HepG2 (cell line): ENCODE measurements around the gene POLR3E. TPM values are rescaled to one million over a fixed set of nuclear protein-coding genes. Genes with fewer than 3 reads are reported as not detected.

Experiments
- ATF3 ChIP-seq: sonication (generic); formaldehyde crosslinking; IDR thresholded peaks from 2 replicates; pipeline ENCODE4 v1.4.0; 2020; ENCODE audit warnings: missing genetic modification reagents
- DBP ChIP-seq: sonication (generic); formaldehyde crosslinking; IDR thresholded peaks from 2 replicates; pipeline ENCODE4 v1.4.0; 2020; ENCODE audit warnings: missing genetic modification reagents; ENCODE audit errors: not compliant biosample characterization
- ELK4 ChIP-seq: sonication (generic); formaldehyde crosslinking; IDR thresholded peaks from 2 replicates; pipeline ENCODE4 v1.9.0; 2021; ENCODE audit warnings: missing genetic modification reagents, borderline replicate concordance
- GATAD1 ChIP-seq: IDR thresholded peaks from 2 replicates; pipeline ENCODE4 v1.6.1; 2016; ENCODE audit warnings: missing genetic modification reagents, missing compliant biosample characterization
- HNRNPL ChIP-seq: fragments of 200-400 bp; formaldehyde crosslinking; IDR thresholded peaks from 2 replicates; pipeline ENCODE4 v1.6.1; 2017; ENCODE audit warnings: mild to moderate bottlenecking, low read depth, low read length
- IKZF4 ChIP-seq: sonication (generic); formaldehyde crosslinking; IDR thresholded peaks from 2 replicates; pipeline ENCODE4 v1.5.1; 2020; ENCODE audit warnings: borderline replicate concordance, mild to moderate bottlenecking, low read depth, missing genetic modification reagents; ENCODE audit errors: not compliant biosample characterization
- KAT7 ChIP-seq: IDR thresholded peaks from 2 replicates; pipeline ENCODE4 v1.6.1; 2018; ENCODE audit warnings: borderline replicate concordance, missing compliant biosample characterization
- MED13 ChIP-seq: sonication (generic); formaldehyde crosslinking; IDR thresholded peaks from 2 replicates; pipeline ENCODE4 v1.5.0; 2020; ENCODE audit warnings: missing genetic modification reagents
- POLR2AphosphoS5 ChIP-seq: IDR thresholded peaks from 2 replicates; pipeline ENCODE4 v1.6.1; 2012; ENCODE audit warnings: low read depth, low read length
- ZNF503 ChIP-seq: sonication (generic); formaldehyde crosslinking; IDR thresholded peaks from 2 replicates; pipeline ENCODE4 v1.4.0; 2020; ENCODE audit warnings: missing genetic modification reagents
- polyA plus RNA-seq, 8 experiments: library from polyadenylated mRNA; depleted of rRNA in 3 of 8; stranded (reverse) in 7 of 8; unstranded in 1 of 8; fragments of >200 nt; fragmentation: Illumina TruSeq in 4 of 8; extraction: Trizol in 4 of 8; gene quantifications; 2 replicates each; pipeline versions ENCODE4 v1.2.1 to v1.2.3, GENCODE V29; 2011 to 2016; ENCODE audit warnings: low read depth in 4 of 8, missing spikeins in 1 of 8, mixed read lengths in 1 of 8; ENCODE audit not compliant: insufficient read depth in 1 of 8
- total RNA-seq, 5 experiments: library from RNA; depleted of rRNA; stranded (reverse); fragments of >200 nt; fragmentation: Illumina TruSeq; extraction: Trizol; gene quantifications; 2 replicates each; pipeline ENCODE4 v1.2.3, GENCODE V29; 2016; ENCODE audit warnings: low read depth in 1 of 5

POLR3E gene
- total and polyA plus RNA-seq, 2 of the 13 experiments (the other 11 are each of a cell fraction or from before 2014, with no cell fraction given) = 135 to 262 TPM

GRCh38 chr16:22335668-22336246, 38.5 kb downstream of the POLR3E start (continued):
- TF ChIP-seq DBP (CRISPR knock-in tag) (no peak), POLR2AphosphoS5 (peak; percentile 41), HNRNPL (0 out of 2 replicates have a peak, but pooled peaks have one; percentile 23), GATAD1 (CRISPR knock-in tag) (0 out of 2 replicates have a peak, but pooled peaks have one; percentile 23), KAT7 (CRISPR knock-in tag) (no peak), ELK4 (no peak), ZNF503 (CRISPR knock-in tag) (no peak), ATF3 (no peak), IKZF4 (CRISPR knock-in tag) (no peak), MED13 (CRISPR knock-in tag) (no peak)
- TF ChIP-seq, all 625 proteins: peak for 41
